ENCODE results near the gene CKS1B. TPM values are rescaled to one million over a fixed set of nuclear protein-coding genes. Genes with fewer than 3 reads are reported as not detected.
A peak's percentile ranks its signal among the peaks of the same experiment; 100 is the strongest.

The CKS1B gene
- polyA plus RNA-seq, 10 donors = 45.8 to 80.8 (median 62.6) TPM

- DNase-seq = peak; percentile 89 to 98 (median 92)
These were observed 26.4 kb downstream of the CKS1B start for GRCh38 chr1:155000726-155001424.

- DNase-seq = no peak
These were observed 26.9 kb downstream of the CKS1B start for GRCh38 chr1:155001425-155001674.

- peak; percentile 99 to 100 (median 100) for DNase-seq
These were observed 27.4 kb downstream of the CKS1B start for GRCh38 chr1:155001675-155002463.

GRCh38 chr1:155002464-155003226, 28.2 kb downstream of the CKS1B start, which contains the start of gene ZBTB7B:
Gene ZBTB7B, plus strand, starts transcription at chr1:155002802. Its CDS starts 11,859 bp downstream, at chr1:155014661.
- peak in 2 of 3 donors; percentile 42 to 82 for DNase-seq

GRCh38 chr1:155003227-155003765, 28.8 kb downstream of the CKS1B start:
- DNase-seq = peak; percentile 24 to 75 (median 63)

- peak; percentile 32 to 74 (median 50) for DNase-seq
These were observed 29.4 kb downstream of the CKS1B start for GRCh38 chr1:155003766-155004351.

- DNase-seq = no peak
These were observed 30.0 kb downstream of the CKS1B start for GRCh38 chr1:155004352-155005075.

GRCh38 chr1:155005076-155006011, 30.9 kb downstream of the CKS1B start:
- DNase-seq = no peak

GRCh38 chr1:155006601-155007101, 32.2 kb downstream of the CKS1B start:
- peak in 2 of 3 donors; percentile 23 to 75 for DNase-seq

- no peak for DNase-seq
These were observed 32.9 kb downstream of the CKS1B start for GRCh38 chr1:155007251-155007828.

GRCh38 chr1:155008015-155008941, 33.8 kb downstream of the CKS1B start:
- no peak for DNase-seq

GRCh38 chr1:155009221-155009711, 34.8 kb downstream of the CKS1B start:
- DNase-seq = no peak

- DNase-seq = no peak
These were observed 35.3 kb downstream of the CKS1B start for GRCh38 chr1:155009742-155010141.

- DNase-seq = no peak
These were observed 35.9 kb downstream of the CKS1B start for GRCh38 chr1:155010211-155010918.

GRCh38 chr1:155011004-155011416, 36.5 kb downstream of the CKS1B start:
- no peak for DNase-seq

- DNase-seq = no peak
These were observed 37.0 kb downstream of the CKS1B start for GRCh38 chr1:155011437-155012025.

GRCh38 chr1:155012026-155012546, 37.6 kb downstream of the CKS1B start:
- no peak for DNase-seq

All from muscle of back (tissue), 11 donors.